OCI-LY3 (cell line): ENCODE measurements around the gene TMEM219.
A peak's percentile ranks its signal among the peaks of the same experiment; 100 is the strongest.

Experiments used
- H2AFZ ChIP-seq: fragments of 200-600, 300-600 bp; shearing (Covaris generic); 2 replicates; pipeline ENCODE4 v1.6.0; 2014; ENCODE audit warnings: antibody characterized with exemption, low read depth, low read length
- H3K27ac ChIP-seq: fragments of 200-600, 300-600 bp; sonication (generic); 2 replicates; pipeline ENCODE4 v1.5.1; 2014; ENCODE audit warnings: mild to moderate bottlenecking, low read length, moderate library complexity, mixed read lengths
- H3K27me3 ChIP-seq: fragments of 200-600, 300-600 bp; sonication (generic); 2 replicates; pipeline ENCODE4 v1.6.1; 2014; ENCODE audit warnings: low read depth, low read length, mixed read lengths
- H3K36me3 ChIP-seq: fragments of 200-600, 300-600 bp; sonication (generic); replicated peaks from 2 replicates; pipeline ENCODE3; 2014; ENCODE audit warnings: low read depth, low read length, mixed read lengths
- H3K4me1 ChIP-seq: fragments of 300-600, 200-600 bp; sonication (generic); 2 replicates; pipeline ENCODE4 v1.6.1; 2014; ENCODE audit warnings: low read length, mixed read lengths
- H3K4me2 ChIP-seq: fragments of 200-600, 300-600 bp; sonication (generic); 2 replicates; pipeline ENCODE4 v1.6.1; 2014; ENCODE audit warnings: low read length, mixed read lengths
- H3K4me3 ChIP-seq: fragments of 300-600, 200-600 bp; sonication (generic); 2 replicates; pipeline ENCODE4 v1.5.1; 2014; ENCODE audit warnings: antibody characterized with exemption, mild to moderate bottlenecking, low read length, moderate library complexity
- H3K79me2 ChIP-seq: fragments of 300-600, 200-600 bp; shearing (Covaris generic); 2 replicates; pipeline ENCODE4 v1.6.1; 2014; ENCODE audit warnings: mild to moderate bottlenecking, low read length, mixed read lengths
- H3K9ac ChIP-seq: fragments of 300-600, 200-600 bp; shearing (Covaris generic); 2 replicates; pipeline ENCODE4 v1.6.0; 2014; ENCODE audit warnings: mild to moderate bottlenecking, low read length, moderate library complexity
- H3K9me3 ChIP-seq: fragments of 200-600, 300-600 bp; shearing (Covaris generic); 2 replicates; pipeline ENCODE4 v1.6.1; 2014; ENCODE audit warnings: low read length, mixed read lengths; ENCODE audit not compliant: insufficient read depth
- H4K20me1 ChIP-seq: fragments of 200-600, 300-600 bp; sonication (generic); 2 replicates; pipeline ENCODE4 v1.6.1; 2016; ENCODE audit warnings: low read length, mixed read lengths; ENCODE audit not compliant: insufficient read depth
- CTCF ChIP-seq: fragments of 200-600, 300-600 bp; sonication (generic); IDR thresholded peaks from 2 replicates; pipeline ENCODE4 v1.5.1; 2014; ENCODE audit warnings: antibody characterized with exemption, low read length, low read depth
- EZH2phosphoT487 ChIP-seq: fragments of 200-600 bp; shearing (Covaris generic); IDR thresholded peaks from 2 replicates; pipeline ENCODE4 v1.6.1; 2018; ENCODE audit warnings: antibody characterized with exemption, mixed run types, low read depth

Gene TMEM219

GRCh38 chr16:29975134-29975538 is 13.3 kb downstream of the TMEM219 start:
- Histone ChIP-seq H3K4me2 (peak overlapping the region; percentile 99), H3K79me2 (peaks cover 40% of the 10 kb centered on the region), H3K4me3 (peak overlapping the region; percentile 98), H3K36me3 (peaks cover 23% of the 10 kb centered on the region), H3K9me3 (no peaks in the 10 kb centered on the region), H3K27ac (no peak overlapping the region), H2AFZ (no peak overlapping the region), H3K27me3 (no peaks in the 10 kb centered on the region), H4K20me1 (peaks cover 25% of the 10 kb centered on the region; the same call in 1 of the 2 replicates), H3K9ac (peak overlapping the region; percentile 98), H3K4me1 (peaks cover 22% of the 10 kb centered on the region)
- no peak for TF ChIP-seq CTCF
- no peak for TF ChIP-seq EZH2phosphoT487

GRCh38 chr16:29975811-29976511 is 14.1 kb downstream of the TMEM219 start:
- H3K27ac ChIP-seq = no peak overlapping the region
- no peaks in the 10 kb centered on the region for H3K27me3 ChIP-seq
- H3K9ac ChIP-seq = no peak overlapping the region; the same call in 1 of the 2 replicates
- H2AFZ ChIP-seq = no peak overlapping the region
- H3K79me2 ChIP-seq = peaks cover 40% of the 10 kb centered on the region
- TF ChIP-seq EZH2phosphoT487 (no peak), CTCF (no peak)
- peaks cover 22% of the 10 kb centered on the region for H3K4me1 ChIP-seq
- peak overlapping the region; percentile 99 for H3K4me2 ChIP-seq
- H3K4me3 ChIP-seq = peak overlapping the region; percentile 98; the same call in 1 of the 2 replicates
- peaks cover 25% of the 10 kb centered on the region; the same call in 1 of the 2 replicates for H4K20me1 ChIP-seq
- H3K9me3 ChIP-seq = no peaks in the 10 kb centered on the region
- peaks cover 24% of the 10 kb centered on the region for H3K36me3 ChIP-seq

- Histone ChIP-seq H3K4me1 (peaks cover 22% of the 10 kb centered on the region), H4K20me1 (peaks cover 25% of the 10 kb centered on the region; the same call in 1 of the 2 replicates), H3K4me2 (no peak overlapping the region), H3K27ac (no peak overlapping the region), H3K9ac (no peak overlapping the region), H3K4me3 (no peak overlapping the region), H3K79me2 (peaks cover 40% of the 10 kb centered on the region), H2AFZ (no peak overlapping the region), H3K9me3 (no peaks in the 10 kb centered on the region), H3K27me3 (no peaks in the 10 kb centered on the region), H3K36me3 (peaks cover 33% of the 10 kb centered on the region)
- TF ChIP-seq EZH2phosphoT487 (no peak), CTCF (no peak)
These were observed 15.4 kb downstream of the TMEM219 start for GRCh38 chr16:29977063-29977825.

GRCh38 chr16:29978081-29978480 is 16.2 kb downstream of the TMEM219 start:
- Histone ChIP-seq H2AFZ (no peak overlapping the region), H3K27ac (no peak overlapping the region), H3K9me3 (no peaks in the 10 kb centered on the region), H3K36me3 (peaks cover 32% of the 10 kb centered on the region), H3K4me2 (no peak overlapping the region), H4K20me1 (peaks cover 25% of the 10 kb centered on the region; the same call in 1 of the 2 replicates), H3K9ac (no peak overlapping the region), H3K4me1 (peaks cover 19% of the 10 kb centered on the region), H3K4me3 (no peak overlapping the region), H3K27me3 (no peaks in the 10 kb centered on the region), H3K79me2 (peaks cover 40% of the 10 kb centered on the region)
- TF ChIP-seq CTCF (no peak), EZH2phosphoT487 (no peak)
